Islet precursor cell (in vitro differentiated cells): ENCODE results near the gene KAT2A.
"Not testable (repeated sequence)": the region's sequence is repeated elsewhere in the genome, so short reads cannot be mapped to it uniquely, and the experiment has no call there.

Experiments used
- DNase-seq: peaks from one replicate; pipeline ENCODE4 v3.0.0-alpha.2; 2018

Gene KAT2A

GRCh38 chr17:42120770-42121769 lies at the start of gene KAT2A:
TSS of gene KAT2A (minus strand) at chr17:42121367. CDS start at chr17:42121304, 63 bp downstream.
- peak; percentile 93 for DNase-seq

- DNase-seq = no peak
Observed at GRCh38 chr17:42169351-42169750, 48.2 kb upstream of the KAT2A start.

- DNase-seq = no peak
Observed at GRCh38 chr17:42167807-42168206, 46.6 kb upstream of the KAT2A start.

- no peak for DNase-seq
Observed at GRCh38 chr17:42166196-42166763, 45.1 kb upstream of the KAT2A start.

- DNase-seq = no peak
Observed at GRCh38 chr17:42165751-42166150, 44.6 kb upstream of the KAT2A start.

- DNase-seq = no peak
Observed at GRCh38 chr17:42163696-42164407, 42.7 kb upstream of the KAT2A start.

GRCh38 chr17:42163113-42163512 lies 41.9 kb upstream of the KAT2A start:
- no peak for DNase-seq

GRCh38 chr17:42160531-42160910 lies 39.4 kb upstream of the KAT2A start:
- no peak for DNase-seq

GRCh38 chr17:42159796-42160530 lies 38.8 kb upstream of the KAT2A start:
- DNase-seq = no peak

- peak; percentile 71 for DNase-seq
Observed at GRCh38 chr17:42155614-42156045, 34.5 kb upstream of the KAT2A start.

GRCh38 chr17:42153919-42154742 lies 33.0 kb upstream of the KAT2A start:
- peak; percentile 83 for DNase-seq

- no peak for DNase-seq
Observed at GRCh38 chr17:42146911-42147607, 25.9 kb upstream of the KAT2A start.

- not testable (repeated sequence) for DNase-seq
Observed at GRCh38 chr17:42143138-42143537, 22.0 kb upstream of the KAT2A start.

GRCh38 chr17:42142371-42142896 lies 21.3 kb upstream of the KAT2A start:
- no peak for DNase-seq

GRCh38 chr17:42141382-42141781 lies 20.2 kb upstream of the KAT2A start:
- DNase-seq = no peak

GRCh38 chr17:42140690-42141089 lies 19.5 kb upstream of the KAT2A start:
- DNase-seq = not testable (repeated sequence)

GRCh38 chr17:42138749-42139492 lies 17.8 kb upstream of the KAT2A start:
- no peak for DNase-seq

- no peak for DNase-seq
Observed at GRCh38 chr17:42136654-42137051, 15.5 kb upstream of the KAT2A start.

GRCh38 chr17:42135664-42136653 lies 14.8 kb upstream of the KAT2A start:
- DNase-seq = peak; percentile 86
